ENCODE results near the gene ST6GALNAC1. TPM values are rescaled to one million over a fixed set of nuclear protein-coding genes. Genes with fewer than 3 reads are reported as not detected.

The ST6GALNAC1 gene
- total and polyA plus RNA-seq, 2 donors (not counting 3 experiments of a cell fraction or from before 2014, with no cell fraction given) = 0.19 to 0.55 TPM

- Histone ChIP-seq H3K27me3 (ENCODE audit: control insufficient read depth in 2 of 2, insufficient read depth in 2 of 2, low read length in 2 of 2) (peaks cover 0 to 9% of the 10 kb centered on the region in 2 experiments), H3K9ac (replicated peaks; ENCODE audit: extremely low read depth, insufficient read depth, low read length) (no peak overlapping the region), H3K4me1 (ENCODE audit: control insufficient read depth, extremely low read depth, insufficient read depth, low read length) (no peaks in the 10 kb centered on the region), H3K27ac (ENCODE audit: insufficient read depth, low read depth, low read length) (no peak overlapping the region), H3K79me2 (ENCODE audit: control insufficient read depth, insufficient read depth, low read length) (no peaks in the 10 kb centered on the region), H3K9me3 (replicated peaks; ENCODE audit: control insufficient read depth, insufficient read depth, low read length) (no peaks in the 10 kb centered on the region), H3K4me3 (replicated peaks in 1 of 3; ENCODE audit: insufficient read depth in 1 of 3, low read depth in 1 of 3, low read length in 3 of 3) (no peak overlapping the region), H2AFZ (ENCODE audit: low read depth, low read length) (no peak overlapping the region), H3K36me3 (ENCODE audit: control insufficient read depth in 2 of 2, extremely low read depth in 1 of 2, insufficient read depth in 2 of 2, low read length in 2 of 2) (no peaks in the 10 kb centered on the region), H3K9me1 (replicated peaks; ENCODE audit: control insufficient read depth, extremely low read depth, insufficient read depth, low read length) (no peaks in the 10 kb centered on the region), H4K20me1 (replicated peaks; ENCODE audit: control insufficient read depth, extremely low read depth, insufficient read depth, low read length) (no peaks in the 10 kb centered on the region), H3K4me2 (ENCODE audit: insufficient read depth, low read length) (no peak overlapping the region)
- intact Hi-C loops (cut with micrococcal nuclease) = no loop called here
- POLR2A ChIA-PET = no interaction called here
- FAIRE-seq = no peak
- no peak for DNase-seq (ENCODE audit: low read depth, low spot score)
- dilution Hi-C loops (cut with MboI; ENCODE audit: extremely low pct_ligation_motif_present, low sequenced_read_pairs) = no loop called here
- CTCF ChIA-PET = no interaction called here
- TF ChIP-seq, protein P1, sequence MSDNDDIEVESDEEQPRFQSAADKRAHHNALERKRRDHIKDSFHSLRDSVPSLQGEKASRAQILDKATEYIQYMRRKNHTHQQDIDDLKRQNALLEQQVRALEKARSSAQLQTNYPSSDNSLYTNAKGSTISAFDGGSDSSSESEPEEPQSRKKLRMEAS (IDR thresholded peaks at IDR 0.05; ENCODE audit: insufficient read depth, insufficient read length) = no peak
- TF ChIP-seq FOS (IDR thresholded peaks at IDR 0.05; ENCODE audit: borderline replicate concordance, insufficient read depth, low read length) = no peak
- no peak for TF ChIP-seq CTCF (IDR thresholded peaks at IDR 0.05; ENCODE audit: extremely low read depth in 1 of 2, insufficient read depth in 1 of 2, low read depth in 1 of 2, low read length in 2 of 2)
- TF ChIP-seq JUN (IDR thresholded peaks at IDR 0.05; ENCODE audit: borderline replicate concordance, insufficient read depth, insufficient read length, low read depth) = no peak
- no peak for TF ChIP-seq POLR2A (IDR thresholded peaks at IDR 0.05; ENCODE audit: low read depth, low read length)
- no peak for TF ChIP-seq EZH2 (IDR thresholded peaks at IDR 0.05; ENCODE audit: borderline replicate concordance, low read depth, low read length, severe bottlenecking)
- BruUV-seq (replicated peaks) = no TSS peak
Observed at GRCh38 chr17:76646712-76647111, 3.2 kb upstream of the ST6GALNAC1 start.

DNA sequence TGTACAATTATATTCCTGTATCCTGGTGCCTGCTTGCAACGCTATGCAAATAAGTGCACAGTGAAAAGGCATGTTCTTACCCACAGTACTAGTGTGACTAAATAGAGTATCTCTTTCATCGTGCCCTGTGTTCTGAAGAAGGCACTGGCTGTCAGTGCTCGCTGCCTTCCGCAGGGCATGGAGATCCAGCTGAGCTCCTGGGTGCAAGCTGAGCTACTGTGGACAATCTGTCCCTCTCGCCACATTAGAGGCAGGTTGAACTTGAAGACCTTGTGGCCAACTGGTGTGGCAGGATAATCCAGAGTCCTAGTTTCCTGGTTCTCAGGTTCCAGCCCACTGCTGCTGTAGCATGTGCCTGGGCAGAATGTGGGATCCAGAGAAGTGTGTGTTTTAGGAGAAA is 1.9 kb upstream of the ST6GALNAC1 start:
- Histone ChIP-seq H3K9me3 (replicated peaks; ENCODE audit: control insufficient read depth, insufficient read depth, low read length) (no peaks in the 10 kb centered on the region), H3K9ac (replicated peaks; ENCODE audit: extremely low read depth, insufficient read depth, low read length) (no peak overlapping the region), H3K27me3 (ENCODE audit: control insufficient read depth in 2 of 2, insufficient read depth in 2 of 2, low read length in 2 of 2) (peaks cover 3 to 9% of the 10 kb centered on the region in 2 experiments), H2AFZ (ENCODE audit: low read depth, low read length) (no peak overlapping the region), H4K20me1 (replicated peaks; ENCODE audit: control insufficient read depth, extremely low read depth, insufficient read depth, low read length) (no peaks in the 10 kb centered on the region), H3K4me1 (ENCODE audit: control insufficient read depth, extremely low read depth, insufficient read depth, low read length) (no peaks in the 10 kb centered on the region), H3K36me3 (ENCODE audit: control insufficient read depth in 2 of 2, extremely low read depth in 1 of 2, insufficient read depth in 2 of 2, low read length in 2 of 2) (no peaks in the 10 kb centered on the region), H3K27ac (ENCODE audit: insufficient read depth, low read depth, low read length) (no peak overlapping the region), H3K79me2 (ENCODE audit: control insufficient read depth, insufficient read depth, low read length) (no peaks in the 10 kb centered on the region), H3K9me1 (replicated peaks; ENCODE audit: control insufficient read depth, extremely low read depth, insufficient read depth, low read length) (no peaks in the 10 kb centered on the region), H3K4me2 (ENCODE audit: insufficient read depth, low read length) (no peak overlapping the region), H3K4me3 (replicated peaks in 1 of 3; ENCODE audit: insufficient read depth in 1 of 3, low read depth in 1 of 3, low read length in 3 of 3) (no peak overlapping the region)
- dilution Hi-C loops (cut with MboI; ENCODE audit: extremely low pct_ligation_motif_present, low sequenced_read_pairs) (no loop called here), intact Hi-C loops (cut with micrococcal nuclease) (no loop called here)
- no peak for DNase-seq (ENCODE audit: low read depth, low spot score)
- no peak for FAIRE-seq
- POLR2A ChIA-PET = no interaction called here
- CTCF ChIA-PET = no interaction called here
- TF ChIP-seq POLR2A (IDR thresholded peaks at IDR 0.05; ENCODE audit: low read depth, low read length) (no peak), JUN (IDR thresholded peaks at IDR 0.05; ENCODE audit: borderline replicate concordance, insufficient read depth, insufficient read length, low read depth) (no peak), GATA2 (IDR thresholded peaks at IDR 0.05; ENCODE audit: insufficient read depth, insufficient read length, low read depth, low read length) (no peak), POLR2AphosphoS5 (IDR thresholded peaks at IDR 0.05; ENCODE audit: insufficient read depth, low read depth, low read length) (no peak), FOS (IDR thresholded peaks at IDR 0.05; ENCODE audit: borderline replicate concordance, insufficient read depth, low read length) (no peak), EZH2 (IDR thresholded peaks at IDR 0.05; ENCODE audit: borderline replicate concordance, low read depth, low read length, severe bottlenecking) (no peak), MYC (IDR thresholded peaks at IDR 0.05; ENCODE audit: low read depth, low read length) (no peak), CTCF (IDR thresholded peaks at IDR 0.05; ENCODE audit: extremely low read depth in 1 of 2, insufficient read depth in 1 of 2, low read depth in 1 of 2, low read length in 2 of 2) (no peak)
- TF ChIP-seq, protein P1 (IDR thresholded peaks at IDR 0.05; ENCODE audit: insufficient read depth, insufficient read length) = no peak
- no TSS peak for BruUV-seq (replicated peaks)

All from endothelial cell of umbilical vein (primary cell).